Neural crest cell (in vitro differentiated cells): Measurements from ENCODE around the gene NMU. TPM values are rescaled to one million over a fixed set of nuclear protein-coding genes. Genes with fewer than 3 reads are reported as not detected.

Experiments used
- DNase-seq: peaks from one replicate; pipeline ENCODE4 v3.0.0; 2021; ENCODE audit warnings: low read depth, mixed read lengths, low spot score
- H3K27ac Mint-ChIP-seq: one replicate; pipeline ENCODE4 v1.8.0; 2021; ENCODE audit warnings: mild to moderate bottlenecking, mixed read lengths; ENCODE audit not compliant: unreplicated experiment
- H3K27me3 Mint-ChIP-seq: 2 replicates; pipeline ENCODE4 v1.8.0; 2021; ENCODE audit warnings: low read depth, mild to moderate bottlenecking, mixed read lengths
- H3K36me3 Mint-ChIP-seq: 2 replicates; pipeline ENCODE4 v1.8.0; 2021; ENCODE audit warnings: low read depth, mild to moderate bottlenecking, mixed read lengths
- H3K4me1 Mint-ChIP-seq: 2 replicates; pipeline ENCODE4 v1.8.0; 2021; ENCODE audit warnings: mixed read lengths
- H3K4me3 Mint-ChIP-seq: one replicate; pipeline ENCODE4 v1.8.0; 2021; ENCODE audit warnings: mild to moderate bottlenecking, mixed read lengths
- H3K9me3 Mint-ChIP-seq: 2 replicates; pipeline ENCODE4 v1.8.0; 2021; ENCODE audit warnings: mixed read lengths
- CTCF ChIP-seq: fragments of 200-600 bp; sonication (generic); conservative IDR thresholded peaks from 2 replicates; pipeline ENCODE4 v1.5.0; 2021; ENCODE audit warnings: antibody characterized with exemption, mild to moderate bottlenecking
- total RNA-seq: library from RNA; stranded (reverse); gene quantifications from 2 replicates; pipeline ENCODE4 v1.2.1, GENCODE V29; 2021

The NMU gene
- total RNA-seq, 1 donor from 2014 or later, result 10.3 TPM

- peaks cover 3% of the 10 kb centered on the region for H3K36me3 Mint-ChIP-seq
- no peak overlapping the region for H3K27ac Mint-ChIP-seq
- no peak for DNase-seq
- H3K4me3 Mint-ChIP-seq, result no peak overlapping the region
- no peak for TF ChIP-seq CTCF
- peaks cover 6% of the 10 kb centered on the region for H3K9me3 Mint-ChIP-seq
- no peaks in the 10 kb centered on the region for H3K27me3 Mint-ChIP-seq
- peaks cover 4% of the 10 kb centered on the region for H3K4me1 Mint-ChIP-seq
These were observed 37.3 kb upstream of the NMU start for GRCh38 chr4:55673424-55673823.

DNA sequence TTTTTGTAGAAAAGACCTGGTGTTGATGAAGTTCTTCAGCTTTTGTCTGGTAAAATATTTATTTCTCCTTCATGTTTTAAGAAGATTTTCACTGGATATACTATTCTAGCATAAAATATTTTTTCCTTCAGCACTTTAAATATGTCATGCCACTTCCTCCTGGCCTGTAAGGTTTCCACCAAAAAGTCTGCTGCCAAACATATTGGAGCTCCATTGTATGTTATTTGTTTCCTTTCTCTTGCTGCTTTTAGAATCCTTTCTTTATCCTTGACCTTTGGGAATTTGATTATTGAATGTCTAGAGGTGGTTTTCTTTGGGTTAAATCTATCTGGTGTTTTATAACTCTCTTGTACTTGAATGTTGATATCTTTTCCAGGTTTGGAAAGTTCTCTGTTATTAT, 35.6 kb upstream of the NMU start:
- Mint-ChIP-seq H3K27ac (no peak overlapping the region), H3K4me3 (no peak overlapping the region), H3K9me3 (peaks cover 2% of the 10 kb centered on the region), H3K4me1 (peaks cover 4% of the 10 kb centered on the region), H3K36me3 (no peaks in the 10 kb centered on the region), H3K27me3 (no peaks in the 10 kb centered on the region)
- TF ChIP-seq CTCF, result no peak
- DNase-seq, result no peak

- H3K4me3 Mint-ChIP-seq, result no peak overlapping the region
- no peak for DNase-seq
- H3K27ac Mint-ChIP-seq, result no peak overlapping the region
- no peak for TF ChIP-seq CTCF
- H3K9me3 Mint-ChIP-seq, result peaks cover 2% of the 10 kb centered on the region
- H3K27me3 Mint-ChIP-seq, result no peaks in the 10 kb centered on the region
- H3K36me3 Mint-ChIP-seq, result no peaks in the 10 kb centered on the region
- H3K4me1 Mint-ChIP-seq, result peaks cover 4% of the 10 kb centered on the region
These were observed 34.6 kb upstream of the NMU start for GRCh38 chr4:55670695-55671094.

- Mint-ChIP-seq H3K36me3 (no peaks in the 10 kb centered on the region), H3K4me1 (no peaks in the 10 kb centered on the region), H3K27me3 (no peaks in the 10 kb centered on the region), H3K9me3 (peaks cover 2% of the 10 kb centered on the region), H3K4me3 (no peak overlapping the region), H3K27ac (peak overlapping the region; percentile 64)
- no peak for DNase-seq
- no peak for TF ChIP-seq CTCF
These were observed 32.4 kb upstream of the NMU start for GRCh38 chr4:55668449-55668848.

DNA sequence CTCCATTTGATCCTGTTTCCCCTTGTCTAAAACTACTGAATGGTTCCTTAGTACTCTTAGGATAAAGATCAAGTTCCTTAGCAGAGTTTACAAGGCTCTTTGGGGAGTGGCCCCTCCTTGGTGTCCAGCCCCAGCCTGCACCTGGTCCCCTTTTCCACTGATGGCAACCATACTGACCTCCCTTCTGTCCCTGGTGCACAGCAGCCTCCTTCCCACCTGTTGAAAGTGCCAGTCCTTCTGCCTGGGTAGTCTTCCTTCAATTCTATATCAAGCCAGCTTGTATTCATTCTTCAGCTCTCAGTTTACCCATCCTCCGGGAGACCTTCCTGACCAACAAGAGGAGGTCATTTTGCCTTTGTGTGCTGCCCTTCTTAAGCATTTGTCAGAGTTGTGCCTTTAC, 30.4 kb upstream of the NMU start:
- Mint-ChIP-seq H3K27ac (no peak overlapping the region), H3K4me3 (no peak overlapping the region)
- DNase-seq, result no peak

More for the DNA sequence above, 30.4 kb upstream of the NMU start:
- Mint-ChIP-seq H3K9me3 (no peaks in the 10 kb centered on the region), H3K4me1 (no peaks in the 10 kb centered on the region), H3K27me3 (no peaks in the 10 kb centered on the region), H3K36me3 (no peaks in the 10 kb centered on the region)
- TF ChIP-seq CTCF, result no peak
